WTC11 (cell line): Measurements from ENCODE around the gene SLIRP.

ENCODE experiments used
- NFYB ChIP-seq: sonication (generic); formaldehyde crosslinking; conservative IDR thresholded peaks from 2 replicates; pipeline ENCODE4 v1.8.0; 2022; ENCODE audit warnings: low read depth, missing genetic modification reagents
- NR1H2 ChIP-seq: sonication (generic); formaldehyde crosslinking; IDR thresholded peaks from 2 replicates; pipeline ENCODE4 v1.9.0; 2021; ENCODE audit warnings: mild to moderate bottlenecking, moderate library complexity, missing genetic modification reagents
- RELA ChIP-seq: sonication (generic); formaldehyde crosslinking; IDR thresholded peaks from 2 replicates; pipeline ENCODE4 v1.8.1; 2022; ENCODE audit warnings: missing genetic modification reagents, mild to moderate bottlenecking, borderline replicate concordance
- TP53 ChIP-seq: sonication (generic); formaldehyde crosslinking; IDR thresholded peaks from 2 replicates; pipeline ENCODE4 v1.8.1; 2023; ENCODE audit warnings: mild to moderate bottlenecking, missing genetic modification reagents
- TF ChIP-seq, protein P1 (sequence below): fragments of 200-600 bp; IDR thresholded peaks from 2 replicates; pipeline ENCODE4 v1.8.0; 2022; ENCODE audit warnings: antibody characterized with exemption

DNA sequence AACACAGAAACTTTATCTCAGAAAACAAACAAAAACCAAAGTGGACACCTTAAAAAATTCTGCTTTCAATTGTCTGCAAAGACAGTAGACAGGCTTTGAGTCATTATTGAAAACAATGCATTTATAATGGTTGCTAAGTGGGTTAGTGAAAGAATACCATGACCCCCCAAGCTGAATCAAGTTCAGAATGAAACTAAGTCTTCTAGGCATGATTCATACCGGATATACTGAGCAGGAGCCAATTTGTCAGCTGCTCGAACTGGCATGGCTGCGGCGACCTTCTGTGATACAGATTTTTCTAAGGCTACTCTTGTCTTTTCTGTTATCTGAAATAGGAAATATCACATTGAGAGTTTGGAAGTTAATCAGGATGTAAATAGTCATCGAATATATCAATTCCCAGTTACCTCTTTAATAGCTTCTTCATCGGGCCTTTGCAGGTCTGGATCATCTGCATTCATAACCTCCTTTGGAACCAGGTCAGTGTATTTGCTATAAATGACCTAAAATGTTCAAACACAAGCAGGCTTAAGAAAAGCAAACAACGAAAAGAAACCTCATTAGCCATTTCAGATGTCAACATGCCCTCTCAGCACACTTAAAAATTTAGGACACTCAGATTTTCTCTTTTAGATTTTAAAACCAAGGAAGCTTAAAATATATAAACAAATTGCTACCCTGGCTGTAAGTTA lies 30.8 kb downstream of the SLIRP start:
- TF ChIP-seq NR1H2 (CRISPR knock-in tag) (no peak), TP53 (CRISPR knock-in tag) (no peak), NFYB (CRISPR knock-in tag) (no peak), RELA (no peak)
- TF ChIP-seq, protein P1, sequence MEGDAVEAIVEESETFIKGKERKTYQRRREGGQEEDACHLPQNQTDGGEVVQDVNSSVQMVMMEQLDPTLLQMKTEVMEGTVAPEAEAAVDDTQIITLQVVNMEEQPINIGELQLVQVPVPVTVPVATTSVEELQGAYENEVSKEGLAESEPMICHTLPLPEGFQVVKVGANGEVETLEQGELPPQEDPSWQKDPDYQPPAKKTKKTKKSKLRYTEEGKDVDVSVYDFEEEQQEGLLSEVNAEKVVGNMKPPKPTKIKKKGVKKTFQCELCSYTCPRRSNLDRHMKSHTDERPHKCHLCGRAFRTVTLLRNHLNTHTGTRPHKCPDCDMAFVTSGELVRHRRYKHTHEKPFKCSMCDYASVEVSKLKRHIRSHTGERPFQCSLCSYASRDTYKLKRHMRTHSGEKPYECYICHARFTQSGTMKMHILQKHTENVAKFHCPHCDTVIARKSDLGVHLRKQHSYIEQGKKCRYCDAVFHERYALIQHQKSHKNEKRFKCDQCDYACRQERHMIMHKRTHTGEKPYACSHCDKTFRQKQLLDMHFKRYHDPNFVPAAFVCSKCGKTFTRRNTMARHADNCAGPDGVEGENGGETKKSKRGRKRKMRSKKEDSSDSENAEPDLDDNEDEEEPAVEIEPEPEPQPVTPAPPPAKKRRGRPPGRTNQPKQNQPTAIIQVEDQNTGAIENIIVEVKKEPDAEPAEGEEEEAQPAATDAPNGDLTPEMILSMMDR: no peak
